Fibroblast of skin of right biceps (primary cell): ENCODE data around the gene KRTAP10-12.

Source experiments
- DNase-seq: peaks from one replicate; pipeline ENCODE4 v3.0.0-alpha.2; 2013

The KRTAP10-12 gene

DNA sequence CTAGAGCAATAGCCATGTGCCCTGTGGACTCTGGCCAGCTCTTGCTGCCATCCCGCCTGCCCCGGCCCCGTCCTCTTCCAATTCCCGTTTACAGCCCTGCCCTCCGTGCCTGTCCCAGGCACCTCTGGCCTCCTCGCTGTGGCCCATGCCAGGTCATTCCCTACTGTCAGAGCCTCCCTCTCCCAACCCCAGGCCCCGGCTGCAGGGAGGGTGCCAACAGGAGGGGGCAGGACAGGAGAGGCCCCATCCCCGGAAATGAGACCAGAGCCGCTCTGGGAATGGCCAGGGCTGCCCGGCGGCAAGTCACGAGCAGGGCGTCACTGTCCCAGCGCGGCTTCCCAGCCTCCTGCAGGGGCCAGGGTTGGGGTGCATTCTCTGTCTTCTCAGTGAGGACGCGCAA, 37.9 kb downstream of the KRTAP10-12 start:
- DNase-seq, result no peak

DNA sequence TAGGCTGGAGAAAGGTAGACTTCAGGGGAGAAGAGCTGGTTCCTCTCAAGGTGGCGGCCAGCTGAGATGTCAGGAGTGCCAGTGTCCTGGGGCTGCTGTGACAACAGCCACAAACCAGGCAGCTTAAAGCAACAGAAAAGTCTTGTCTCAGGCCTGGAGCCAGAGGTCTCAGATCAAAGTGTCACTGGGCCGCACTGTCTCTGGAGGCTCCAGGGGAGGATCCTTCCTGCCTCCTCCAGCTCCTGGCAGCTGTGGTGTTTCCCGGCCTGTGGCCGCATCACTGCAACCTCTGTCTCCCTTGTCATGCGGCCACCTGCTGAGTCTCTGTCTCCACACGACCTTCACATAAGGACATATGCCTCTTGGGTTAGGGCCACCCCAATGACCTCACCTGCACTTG, 38.8 kb downstream of the KRTAP10-12 start:
- DNase-seq, result no peak

DNA sequence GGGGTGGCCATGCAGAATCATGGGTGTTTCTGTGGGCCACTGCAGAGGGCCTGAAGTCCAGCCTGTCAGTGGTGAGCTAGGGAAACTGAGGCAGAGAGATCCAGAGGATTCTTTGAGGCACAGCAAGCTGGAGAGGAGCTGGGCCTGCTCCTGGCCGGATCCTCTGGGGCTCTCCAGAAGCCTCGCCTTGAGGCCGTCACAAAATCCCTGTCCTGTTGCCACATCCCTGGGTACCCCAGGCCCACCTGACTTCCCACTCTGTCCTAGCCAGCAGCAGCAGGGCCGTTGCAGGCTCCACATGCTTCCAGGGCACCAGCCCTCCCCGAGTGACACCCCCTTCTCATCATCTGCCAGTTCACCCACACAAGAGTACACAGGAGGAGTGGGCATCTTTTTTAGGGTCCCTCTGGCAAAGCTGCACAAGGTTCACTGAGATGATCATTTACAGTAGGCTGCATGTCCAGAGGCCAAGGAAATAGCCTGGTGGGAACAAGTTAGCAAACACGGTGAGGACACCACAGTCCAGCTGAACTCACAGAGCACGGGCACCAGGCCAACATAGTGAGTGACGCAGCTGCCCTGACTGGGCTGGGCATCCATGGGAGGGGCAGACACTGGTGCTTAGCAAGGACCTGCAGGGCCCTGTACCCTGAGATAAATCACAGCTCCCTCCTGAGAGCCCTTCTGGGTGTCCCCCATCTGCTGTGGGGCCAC, 39.5 kb downstream of the KRTAP10-12 start:
- no peak for DNase-seq

DNA sequence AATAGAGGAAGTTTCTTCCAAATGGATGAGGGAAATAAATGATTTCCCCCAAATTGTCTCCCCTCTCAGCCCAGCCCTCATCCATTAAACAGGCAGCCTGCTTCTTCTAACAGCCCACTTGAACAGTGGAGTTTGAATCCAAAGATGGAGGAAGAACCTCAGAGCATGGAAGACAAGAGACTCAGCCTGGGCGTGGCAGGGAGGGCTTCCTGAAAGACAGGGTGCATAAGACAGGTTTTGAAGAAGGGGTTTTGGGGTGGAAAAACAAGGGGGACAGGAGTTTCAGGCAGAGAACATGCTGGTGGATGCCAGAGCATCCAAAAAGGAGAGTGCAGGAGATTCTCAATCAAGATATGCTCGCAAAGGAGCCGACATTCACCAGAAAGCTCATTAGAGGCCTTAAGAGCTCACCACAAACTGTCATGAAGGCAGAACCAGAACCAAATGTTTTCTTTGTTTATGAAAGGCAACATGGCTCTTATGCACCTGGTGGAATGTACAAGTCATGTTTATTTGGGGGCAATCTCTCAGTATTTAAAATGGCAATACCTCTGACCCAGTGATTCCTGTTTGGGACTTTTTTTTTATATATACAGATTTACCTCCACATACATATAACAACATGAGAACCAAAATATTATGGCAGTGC, 40.9 kb downstream of the KRTAP10-12 start:
- DNase-seq, result no peak

DNA sequence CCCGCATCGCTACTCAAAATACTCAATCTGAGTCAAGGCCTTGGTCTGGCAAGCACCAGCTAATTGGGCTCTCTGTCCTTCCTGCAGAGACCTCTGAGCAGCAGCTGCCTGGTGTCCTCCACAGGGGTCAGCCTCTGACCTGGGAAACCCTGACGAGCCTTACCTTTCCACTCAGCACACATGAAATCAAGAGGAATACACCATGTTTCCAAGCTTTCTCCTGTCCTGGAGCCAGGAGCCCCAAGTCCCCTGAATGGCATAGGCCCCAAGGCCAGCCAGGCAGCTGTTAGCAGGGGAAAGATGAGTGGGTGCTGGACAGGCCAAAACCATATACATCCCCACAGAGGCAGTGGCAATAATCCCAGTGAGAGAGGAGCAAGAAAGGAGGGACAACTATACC, 41.6 kb downstream of the KRTAP10-12 start:
- DNase-seq, result no peak

DNA sequence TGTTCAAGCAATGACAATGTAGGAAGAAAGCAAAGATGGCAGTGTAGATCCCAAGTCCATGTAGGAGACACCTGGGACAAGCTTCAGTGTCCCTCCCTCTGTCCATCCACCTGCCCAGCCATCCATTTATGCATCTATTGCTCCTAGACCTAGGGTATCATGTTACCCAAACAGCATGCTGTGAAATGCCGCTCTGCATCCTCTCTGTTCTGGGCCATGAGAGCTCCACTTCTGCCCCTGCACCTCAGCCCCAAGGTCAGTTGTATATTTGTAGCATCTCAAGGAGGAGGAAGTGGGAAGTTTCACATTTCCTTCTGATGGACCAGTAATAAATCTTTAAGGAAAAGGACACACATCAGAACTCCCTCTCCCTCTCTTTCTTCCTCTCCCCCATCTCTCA, 42.3 kb downstream of the KRTAP10-12 start:
- DNase-seq, result no peak

GRCh38 chr21:44740742-44741141, 43.8 kb downstream of the KRTAP10-12 start:
- DNase-seq, result no peak

DNA sequence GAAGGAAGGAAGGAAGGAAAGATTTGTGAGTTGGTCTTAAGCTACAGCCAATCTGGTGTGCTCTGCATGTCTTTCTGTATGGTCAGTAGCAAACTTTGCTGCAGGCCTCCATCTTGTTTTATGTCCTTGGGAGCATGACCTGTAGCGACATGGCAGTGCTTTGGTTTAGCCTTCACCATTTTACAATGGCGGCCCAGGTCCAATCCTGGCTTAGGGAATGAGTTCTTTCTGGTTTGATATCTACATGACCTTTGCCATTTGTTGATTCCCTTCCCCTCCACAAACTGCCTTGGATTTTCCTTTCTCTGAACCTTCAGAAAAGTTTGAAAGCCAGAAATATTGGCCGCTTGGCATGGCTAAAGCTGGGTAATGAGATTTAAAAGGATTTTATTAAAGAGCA, 44.9 kb downstream of the KRTAP10-12 start:
- DNase-seq, result no peak

DNA sequence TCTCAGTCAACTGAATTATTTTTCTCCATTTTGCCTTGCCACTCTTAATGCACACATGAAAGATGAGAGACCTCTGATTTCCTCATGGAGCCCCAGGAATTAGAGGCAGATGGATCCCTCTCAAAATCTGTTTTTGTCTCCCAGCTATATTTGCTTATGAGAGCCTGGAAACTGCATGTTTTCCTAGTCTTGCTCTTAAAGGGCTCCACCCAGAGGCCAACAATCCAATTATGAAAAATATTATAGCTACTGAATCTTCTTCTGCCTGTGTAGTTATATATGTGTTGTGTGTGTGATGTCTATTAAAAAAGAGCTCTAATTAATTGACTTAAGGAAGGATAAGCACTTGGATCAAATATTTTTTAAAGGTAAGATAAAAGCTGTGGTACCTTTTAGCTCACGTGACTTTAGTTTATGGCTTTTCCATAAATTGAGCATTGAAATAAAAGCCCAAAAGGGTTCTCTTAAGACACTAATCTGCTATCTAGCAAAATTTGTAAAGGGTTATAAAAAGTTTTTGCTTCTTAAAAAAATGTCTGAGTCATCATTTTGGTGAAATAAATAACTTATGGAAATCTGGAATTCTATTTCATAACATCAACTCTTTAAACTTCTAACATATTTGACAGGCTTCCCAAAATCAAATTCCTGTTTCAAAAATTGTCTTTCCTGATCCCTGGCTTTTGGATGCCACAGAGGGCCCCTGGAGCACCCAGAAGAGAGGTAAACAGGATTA, 45.6 kb downstream of the KRTAP10-12 start:
- DNase-seq, result no peak
